GM10266 (cell line): ENCODE measurements around the gene LPP.

Source experiments
- DNase-seq: peaks from one replicate; pipeline ENCODE4 v3.0.0; 2012; ENCODE audit errors: extremely low spot score
- TF ChIP-seq, protein P1 (sequence below): IDR thresholded peaks from 2 replicates; pipeline ENCODE4 v1.5.1; 2012; ENCODE audit warnings: mild to moderate bottlenecking, low read depth; ENCODE audit not compliant: control insufficient read depth, insufficient read depth; ENCODE audit errors: missing control alignments

Gene LPP

DNA sequence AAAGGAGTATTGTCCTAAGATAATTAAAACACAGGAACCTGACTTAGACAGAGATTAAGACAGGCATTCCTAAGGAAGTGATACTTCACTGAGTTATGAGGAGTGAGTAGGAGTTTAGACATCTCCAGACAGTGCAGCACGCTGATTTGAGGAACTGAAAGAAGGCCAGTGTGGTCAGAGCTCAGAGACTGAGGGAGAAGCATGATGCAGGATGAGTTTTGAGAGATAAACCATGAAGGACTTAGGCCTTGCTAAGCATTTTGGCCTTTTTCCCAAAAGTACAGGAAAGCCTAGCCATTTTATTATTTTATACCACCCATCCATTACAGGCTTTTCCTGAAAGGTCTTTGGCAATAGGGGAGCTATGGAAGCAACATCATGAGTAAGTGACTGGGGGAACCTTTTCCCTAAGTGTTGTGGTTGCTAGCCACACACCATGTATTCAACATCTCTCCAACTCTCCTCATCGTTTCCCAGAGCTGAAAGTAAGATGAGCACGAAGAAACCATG lies 642.2 kb downstream of the LPP start:
- no peak for DNase-seq
- TF ChIP-seq, protein P1, sequence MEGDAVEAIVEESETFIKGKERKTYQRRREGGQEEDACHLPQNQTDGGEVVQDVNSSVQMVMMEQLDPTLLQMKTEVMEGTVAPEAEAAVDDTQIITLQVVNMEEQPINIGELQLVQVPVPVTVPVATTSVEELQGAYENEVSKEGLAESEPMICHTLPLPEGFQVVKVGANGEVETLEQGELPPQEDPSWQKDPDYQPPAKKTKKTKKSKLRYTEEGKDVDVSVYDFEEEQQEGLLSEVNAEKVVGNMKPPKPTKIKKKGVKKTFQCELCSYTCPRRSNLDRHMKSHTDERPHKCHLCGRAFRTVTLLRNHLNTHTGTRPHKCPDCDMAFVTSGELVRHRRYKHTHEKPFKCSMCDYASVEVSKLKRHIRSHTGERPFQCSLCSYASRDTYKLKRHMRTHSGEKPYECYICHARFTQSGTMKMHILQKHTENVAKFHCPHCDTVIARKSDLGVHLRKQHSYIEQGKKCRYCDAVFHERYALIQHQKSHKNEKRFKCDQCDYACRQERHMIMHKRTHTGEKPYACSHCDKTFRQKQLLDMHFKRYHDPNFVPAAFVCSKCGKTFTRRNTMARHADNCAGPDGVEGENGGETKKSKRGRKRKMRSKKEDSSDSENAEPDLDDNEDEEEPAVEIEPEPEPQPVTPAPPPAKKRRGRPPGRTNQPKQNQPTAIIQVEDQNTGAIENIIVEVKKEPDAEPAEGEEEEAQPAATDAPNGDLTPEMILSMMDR, result no peak

DNA sequence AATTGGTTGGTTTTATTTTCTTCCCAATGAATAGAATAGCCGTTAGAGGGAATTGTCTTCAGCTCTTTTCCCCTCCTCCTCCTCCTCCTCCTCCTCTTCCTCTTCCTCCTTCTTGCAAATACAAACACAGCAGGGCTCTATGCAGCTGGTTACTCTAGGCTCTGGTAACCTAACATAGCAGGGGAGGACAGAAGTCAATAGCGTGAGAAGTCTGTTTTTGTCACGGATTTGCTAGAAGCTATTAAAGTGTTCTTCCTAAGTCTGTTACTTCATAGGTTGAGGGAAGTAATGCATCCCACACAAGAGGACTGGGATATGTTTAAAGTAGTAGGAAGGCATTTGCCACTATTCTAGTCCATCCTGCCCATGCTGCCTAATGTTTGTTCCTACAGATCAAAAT lies 643.1 kb downstream of the LPP start:
- no peak for DNase-seq
- TF ChIP-seq, protein P1, result no peak

DNA sequence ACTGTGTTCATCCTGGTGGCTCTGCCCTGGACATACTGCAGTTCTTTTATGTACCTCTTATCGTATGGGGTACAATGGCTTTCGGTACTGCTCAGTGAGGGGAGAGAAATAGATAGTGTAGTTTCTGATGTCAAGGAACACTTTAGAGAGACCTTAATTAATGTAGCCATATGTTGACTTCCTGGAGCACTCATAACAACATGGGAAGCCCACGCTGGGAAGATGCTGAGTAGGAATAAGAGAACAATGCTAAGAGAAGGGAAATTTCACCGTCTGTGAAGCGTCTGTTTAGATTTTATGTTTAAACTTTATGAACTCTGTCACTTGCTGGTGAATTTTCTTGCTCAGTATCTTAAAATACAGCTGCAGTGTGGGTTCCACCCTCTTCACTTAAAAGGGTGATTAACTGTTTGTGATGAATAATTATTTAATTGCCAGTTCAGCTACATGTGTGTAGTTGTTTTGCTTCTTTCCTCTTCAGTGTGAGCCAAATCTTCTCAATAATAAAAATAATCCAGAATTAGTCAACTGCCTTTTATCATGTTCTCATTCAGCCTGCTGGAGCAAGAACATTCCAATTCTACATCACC lies 644.7 kb downstream of the LPP start:
- TF ChIP-seq, protein P1, result no peak
- DNase-seq, result no peak

DNA sequence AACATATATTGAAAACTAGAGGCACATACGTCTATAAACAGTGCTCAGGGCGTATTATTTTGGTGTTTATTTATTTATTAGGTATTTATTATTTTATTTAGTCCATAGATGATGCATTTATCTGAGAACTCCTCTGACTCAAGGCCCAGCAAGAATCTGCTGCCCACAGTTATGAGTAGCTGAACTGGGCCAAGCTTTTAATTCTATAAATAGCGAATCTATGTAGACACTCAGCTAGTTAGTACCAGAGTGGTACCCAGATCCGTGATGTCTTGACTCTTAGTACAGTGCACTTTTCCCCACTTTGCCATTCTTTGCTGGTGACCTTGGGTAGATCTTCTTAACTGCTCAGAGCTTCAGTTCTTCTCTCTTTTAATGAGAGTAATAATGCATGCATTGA lies 647.4 kb downstream of the LPP start:
- TF ChIP-seq, protein P1, result no peak
- DNase-seq, result no peak

DNA sequence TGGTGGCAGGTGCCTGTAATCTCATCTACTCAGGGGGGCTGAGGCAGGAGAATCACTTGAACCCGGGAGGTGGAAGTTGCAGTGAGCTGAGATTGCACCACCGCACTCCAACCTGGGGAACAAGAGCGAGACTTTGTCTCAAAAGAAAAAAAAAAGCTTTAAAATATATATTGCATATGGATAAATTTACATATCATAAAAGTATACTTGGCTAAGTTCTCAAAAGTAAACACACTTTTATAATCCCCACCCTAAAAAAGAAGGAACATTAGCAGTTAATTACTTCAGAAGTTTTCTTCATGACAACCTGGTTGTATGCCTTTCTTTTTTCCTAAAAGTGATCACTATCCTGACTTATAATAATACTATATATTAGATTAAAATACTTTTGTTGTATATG lies 648.7 kb downstream of the LPP start:
- no peak for DNase-seq
- TF ChIP-seq, protein P1, result no peak

DNA sequence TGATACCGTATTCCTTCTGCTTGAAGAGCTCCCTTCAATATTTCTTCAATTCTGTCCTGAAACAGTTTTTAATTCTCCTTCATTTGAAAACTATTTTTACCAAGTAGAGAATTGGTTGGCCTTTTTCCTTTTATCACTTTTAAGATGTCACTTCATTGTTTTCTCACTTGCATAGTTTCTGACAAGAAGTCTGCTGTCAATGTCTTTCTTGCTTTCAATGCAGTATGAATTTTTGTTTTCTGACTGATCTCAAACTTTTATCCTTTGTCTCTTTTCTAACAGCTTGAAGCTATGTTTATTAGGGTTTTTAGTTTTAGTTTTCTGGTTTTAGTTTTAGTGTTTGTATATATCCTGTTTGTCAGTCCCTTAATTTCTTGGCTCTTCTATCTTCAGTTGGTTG lies 653.0 kb downstream of the LPP start:
- TF ChIP-seq, protein P1, result no peak
- DNase-seq, result no peak

DNA sequence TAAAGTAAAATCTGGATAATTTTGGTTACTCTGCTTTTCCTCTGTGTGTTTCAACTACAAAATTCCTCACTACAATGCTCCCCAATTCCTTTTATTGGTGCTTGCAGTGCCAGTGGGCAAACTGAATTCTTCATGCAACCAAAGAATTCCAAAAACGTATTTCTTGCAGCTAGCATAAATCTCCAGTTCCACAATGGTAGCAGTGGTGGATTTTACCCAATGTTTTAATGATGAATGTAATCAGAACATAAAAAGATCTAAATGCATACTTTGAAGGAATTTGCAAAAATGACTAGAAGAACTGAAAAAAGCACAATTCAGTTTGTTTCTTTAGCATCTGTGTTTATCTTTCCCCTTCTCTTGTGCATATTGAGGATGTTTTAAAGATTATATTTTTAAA lies 658.2 kb downstream of the LPP start:
- no peak for DNase-seq
- TF ChIP-seq, protein P1, result no peak
